ENCODE results near the gene FAM177B.

DNA sequence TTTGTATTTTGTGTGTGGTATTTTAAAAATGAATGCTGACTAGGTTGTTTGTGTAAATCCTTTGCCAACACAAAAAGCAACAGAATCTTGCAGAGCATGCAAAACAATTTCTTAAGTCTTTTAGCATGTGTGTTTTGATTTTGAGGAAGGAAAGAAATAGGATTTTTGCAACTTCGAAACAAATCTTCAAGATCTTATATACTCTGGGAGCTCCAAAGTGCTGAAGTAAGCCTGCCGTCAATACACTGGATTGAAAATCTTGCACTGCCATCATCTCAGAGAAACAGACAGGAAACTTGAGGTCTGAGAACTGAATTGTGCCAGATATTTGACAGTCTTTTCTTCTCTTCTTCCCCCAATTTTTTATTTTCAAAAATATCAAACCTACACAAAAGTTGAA is 48.5 kb downstream of the FAM177B start:
- TF ChIP-seq, protein P1, sequence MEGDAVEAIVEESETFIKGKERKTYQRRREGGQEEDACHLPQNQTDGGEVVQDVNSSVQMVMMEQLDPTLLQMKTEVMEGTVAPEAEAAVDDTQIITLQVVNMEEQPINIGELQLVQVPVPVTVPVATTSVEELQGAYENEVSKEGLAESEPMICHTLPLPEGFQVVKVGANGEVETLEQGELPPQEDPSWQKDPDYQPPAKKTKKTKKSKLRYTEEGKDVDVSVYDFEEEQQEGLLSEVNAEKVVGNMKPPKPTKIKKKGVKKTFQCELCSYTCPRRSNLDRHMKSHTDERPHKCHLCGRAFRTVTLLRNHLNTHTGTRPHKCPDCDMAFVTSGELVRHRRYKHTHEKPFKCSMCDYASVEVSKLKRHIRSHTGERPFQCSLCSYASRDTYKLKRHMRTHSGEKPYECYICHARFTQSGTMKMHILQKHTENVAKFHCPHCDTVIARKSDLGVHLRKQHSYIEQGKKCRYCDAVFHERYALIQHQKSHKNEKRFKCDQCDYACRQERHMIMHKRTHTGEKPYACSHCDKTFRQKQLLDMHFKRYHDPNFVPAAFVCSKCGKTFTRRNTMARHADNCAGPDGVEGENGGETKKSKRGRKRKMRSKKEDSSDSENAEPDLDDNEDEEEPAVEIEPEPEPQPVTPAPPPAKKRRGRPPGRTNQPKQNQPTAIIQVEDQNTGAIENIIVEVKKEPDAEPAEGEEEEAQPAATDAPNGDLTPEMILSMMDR (IDR thresholded peaks at IDR 0.05), result no peak
- TF ChIP-seq POLR2A (IDR thresholded peaks at IDR 0.05) (no peak), EP300 (IDR thresholded peaks at IDR 0.05) (peak in 1 of 2 donors; percentile 39)
